Breast epithelium (tissue), 4 donors: Measurements from ENCODE around the gene ZNF20. TPM values are rescaled to one million over a fixed set of nuclear protein-coding genes. Genes with fewer than 3 reads are reported as not detected.

Source experiments
- DNase-seq, 2 donors: peaks; one replicate each; pipeline ENCODE4 v3.0.0-alpha.2; 2019; ENCODE audit warnings: low spot score in 2 of 2
- H3K27ac ChIP-seq, 2 donors: fragments of 200-600 bp; sonication (generic) in 1 of 2; one replicate each; pipeline ENCODE4 v1.5.1; 2016 to 2019; ENCODE audit warnings: mild to moderate bottlenecking in 1 of 2
- H3K27me3 ChIP-seq, 2 donors: fragments of 200-600 bp; sonication (generic) in 1 of 2; one replicate each; pipeline versions ENCODE4 v1.5.1 to v1.6.0; 2017 to 2019; ENCODE audit warnings: control low read depth in 1 of 2, mild to moderate bottlenecking in 1 of 2
- H3K36me3 ChIP-seq: fragments of 200-600 bp; one replicate; pipeline ENCODE4 v1.5.1; 2019
- H3K4me1 ChIP-seq, 2 donors: fragments of 200-600 bp; sonication (generic); one replicate each; pipeline ENCODE4 v1.5.1; 2016 to 2019; ENCODE audit warnings: control low read depth in 1 of 2
- H3K4me3 ChIP-seq, 3 donors: fragments of 200-600 bp; sonication (generic); 1 replicate in 2 of 3; 2 replicates in 1 of 3; pipeline ENCODE4 v1.5.1; 2016 to 2019; ENCODE audit warnings: mild to moderate bottlenecking in 3 of 3, moderate library complexity in 2 of 3
- H3K9me3 ChIP-seq, 2 donors: fragments of 200-600 bp; sonication (generic) in 1 of 2; one replicate each; pipeline ENCODE4 v1.5.1; 2016 to 2019; ENCODE audit warnings: control low read depth in 1 of 2
- CTCF ChIP-seq, 3 donors: fragments of 450-650 bp; IDR thresholded peaks; one replicate each; pipeline ENCODE4 v1.5.1; 2016 to 2017; ENCODE audit warnings: antibody characterized with exemption in 3 of 3, mild to moderate bottlenecking in 3 of 3, moderate library complexity in 3 of 3
- POLR2A ChIP-seq: fragments of 450-650 bp; IDR thresholded peaks from one replicate; pipeline ENCODE4 v1.6.1; 2016; ENCODE audit warnings: antibody characterized with exemption, mild to moderate bottlenecking, moderate library complexity
- POLR2AphosphoS5 ChIP-seq, 3 donors: sonication (generic); formaldehyde crosslinking; IDR thresholded peaks; one replicate each; pipeline ENCODE4 v1.6.1; 2017; ENCODE audit warnings: antibody characterized with exemption in 3 of 3
- intact Hi-C: fragments of 100-400 bp; cut with DNase I; formaldehyde crosslinking; loops from one replicate; pipeline ENCODE4 v1.15.1; 2023; ENCODE audit warnings: low total_unique reads
- total RNA-seq, 3 donors: library from RNA; depleted of rRNA; stranded (reverse); fragments of >200 nt; gene quantifications; one replicate each; pipeline ENCODE4 v1.1.0, GENCODE V29; 2016

ZNF20 gene
- 1 to 10 TPM; 1.4 to 8.2 (median 4.6) TPM for total RNA-seq

GRCh38 chr19:12139885-12140544 is at the start of gene ZNF20:
Gene ZNF20 (minus strand): TSS chr19:12140350. CDS start chr19:12140182, 168 bp downstream.
- Histone ChIP-seq H3K27me3 (no peaks in the 10 kb centered on the region), H3K36me3 (no peaks in the 10 kb centered on the region), H3K27ac (peak within 1 kb of the TSS; percentile 94 to 97), H3K4me1 (peaks cover 9 to 11% of the 10 kb centered on the region in 2 donors), H3K4me3 (peak within 1 kb of the TSS; percentile 75 to 90 (median 82)), H3K9me3 (peaks cover 0 to 2% of the 10 kb centered on the region in 2 donors)
- intact Hi-C loops: no loop called here
- no peak for TF ChIP-seq CTCF (IDR thresholded peaks at IDR 0.05)
- peak; percentile 38 for TF ChIP-seq POLR2A
- TF ChIP-seq POLR2AphosphoS5 (IDR thresholded peaks at IDR 0.05): peak; percentile 43 to 82 (median 67)
- DNase-seq: peak; percentile 96 to 98

GRCh38 chr19:12187625-12188024 is 47.5 kb upstream of the ZNF20 start:
- H3K4me3 ChIP-seq: no peak overlapping the region
- no peak overlapping the region for H3K27ac ChIP-seq
- no peaks in the 10 kb centered on the region for H3K4me1 ChIP-seq
- no peaks in the 10 kb centered on the region for H3K27me3 ChIP-seq
- TF ChIP-seq POLR2AphosphoS5 (IDR thresholded peaks at IDR 0.05) (no peak), CTCF (IDR thresholded peaks at IDR 0.05) (no peak), POLR2A (no peak)
- peaks cover 73 to 86% of the 10 kb centered on the region in 2 donors for H3K9me3 ChIP-seq
- DNase-seq: no peak
- H3K36me3 ChIP-seq: peaks cover 35% of the 10 kb centered on the region
- intact Hi-C loops: no loop called here

GRCh38 chr19:12180377-12180776 is 40.2 kb upstream of the ZNF20 start:
- TF ChIP-seq CTCF (IDR thresholded peaks at IDR 0.05) (no peak), POLR2A (no peak), POLR2AphosphoS5 (IDR thresholded peaks at IDR 0.05) (no peak)
- intact Hi-C loops: no loop called here
- no peak overlapping the region for H3K4me3 ChIP-seq
- no peaks in the 10 kb centered on the region for H3K27me3 ChIP-seq
- H3K27ac ChIP-seq: no peak overlapping the region
- peaks cover 1% of the 10 kb centered on the region for H3K36me3 ChIP-seq
- DNase-seq: no peak
- no peaks in the 10 kb centered on the region for H3K4me1 ChIP-seq
- peaks cover 31 to 56% of the 10 kb centered on the region in 2 donors for H3K9me3 ChIP-seq

GRCh38 chr19:12166626-12167025 is 26.5 kb upstream of the ZNF20 start:
- TF ChIP-seq POLR2A (no peak), CTCF (IDR thresholded peaks at IDR 0.05) (no peak), POLR2AphosphoS5 (IDR thresholded peaks at IDR 0.05) (no peak)
- intact Hi-C loops: no loop called here
- Histone ChIP-seq H3K36me3 (no peaks in the 10 kb centered on the region), H3K4me1 (peaks cover 0 to 6% of the 10 kb centered on the region in 2 donors), H3K27ac (peak overlapping the region in 1 of 2 donors; percentile 5), H3K9me3 (no peaks in the 10 kb centered on the region), H3K4me3 (no peak overlapping the region), H3K27me3 (no peaks in the 10 kb centered on the region)
- DNase-seq: no peak

GRCh38 chr19:12163826-12164225 is 23.7 kb upstream of the ZNF20 start:
- peak overlapping the region; percentile 91 to 98 for H3K27ac ChIP-seq
- TF ChIP-seq POLR2AphosphoS5 (IDR thresholded peaks at IDR 0.05) (no peak), POLR2A (no peak), CTCF (IDR thresholded peaks at IDR 0.05) (no peak)
- H3K4me3 ChIP-seq: peak overlapping the region; percentile 77 to 84 (median 81)

More at GRCh38 chr19:12163826-12164225, 23.7 kb upstream of the ZNF20 start:
- DNase-seq: no peak
- Histone ChIP-seq H3K9me3 (no peaks in the 10 kb centered on the region), H3K36me3 (no peaks in the 10 kb centered on the region), H3K27me3 (no peaks in the 10 kb centered on the region), H3K4me1 (peaks cover 0 to 6% of the 10 kb centered on the region in 2 donors)
- intact Hi-C loops: no loop called here
